GM21576 (cell line): ENCODE data around the gene ZNF135.

Experiments used
- ATAC-seq: cut with Tn5 transposase; IDR thresholded peaks from one replicate; pipeline ENCODE4 v1.9.1; 2021; ENCODE audit warnings: mild to moderate bottlenecking, moderate library complexity; ENCODE audit not compliant: unreplicated experiment

ZNF135 gene

DNA sequence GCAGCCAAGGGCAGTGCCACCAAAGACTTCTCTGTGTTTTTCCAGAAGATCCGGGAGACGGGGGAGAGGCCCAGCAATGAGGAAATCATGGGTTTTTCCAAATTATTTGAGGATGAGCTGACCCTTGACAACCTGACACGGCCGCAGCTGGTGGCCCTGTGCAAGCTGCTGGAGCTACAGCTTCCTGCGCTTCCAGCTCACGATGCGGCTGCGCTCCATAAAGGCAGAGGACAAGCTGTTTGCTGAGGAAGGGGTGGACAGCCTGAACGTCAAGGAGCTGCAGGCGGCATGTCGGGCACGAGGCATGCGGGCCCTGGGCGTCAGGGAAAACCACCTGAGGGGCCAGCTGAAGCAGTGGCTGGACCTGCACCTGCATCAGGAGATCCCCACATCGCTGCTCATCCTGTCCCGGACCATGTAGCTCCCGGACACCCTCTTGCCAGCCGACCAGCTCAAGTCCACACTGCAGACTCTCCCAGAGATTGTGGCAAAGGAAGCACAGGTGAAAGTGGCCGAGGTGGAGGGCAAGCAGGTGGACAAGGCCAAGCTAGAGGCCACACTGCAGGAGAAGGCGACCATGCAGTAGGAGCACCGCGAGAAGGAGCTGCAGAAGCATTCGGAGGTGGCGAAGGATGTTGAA, 13.6 kb upstream of the ZNF135 start:
- ATAC-seq = no peak

DNA sequence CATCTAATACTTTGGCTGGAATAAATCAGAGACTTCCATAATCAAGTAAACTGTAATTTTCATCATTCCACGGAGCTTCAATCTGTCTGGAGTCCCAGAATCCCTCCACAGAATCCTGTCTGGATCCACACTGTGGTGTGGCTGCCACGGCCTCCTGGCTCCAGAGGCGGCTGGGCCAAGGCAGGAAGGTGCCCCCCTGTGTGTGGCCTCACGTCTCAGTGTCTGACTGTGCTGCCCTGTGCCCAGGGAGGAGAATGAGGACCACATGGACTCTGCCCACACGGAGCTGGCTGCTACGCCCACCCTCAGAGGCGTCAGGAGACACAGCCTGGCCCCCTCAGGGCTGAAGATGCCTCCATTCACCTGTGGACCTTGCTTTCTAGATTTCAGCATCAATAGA, 12.2 kb upstream of the ZNF135 start:
- ATAC-seq = no peak

GRCh38 chr19:58047672-58048071, 11.4 kb upstream of the ZNF135 start:
- ATAC-seq = no peak

DNA sequence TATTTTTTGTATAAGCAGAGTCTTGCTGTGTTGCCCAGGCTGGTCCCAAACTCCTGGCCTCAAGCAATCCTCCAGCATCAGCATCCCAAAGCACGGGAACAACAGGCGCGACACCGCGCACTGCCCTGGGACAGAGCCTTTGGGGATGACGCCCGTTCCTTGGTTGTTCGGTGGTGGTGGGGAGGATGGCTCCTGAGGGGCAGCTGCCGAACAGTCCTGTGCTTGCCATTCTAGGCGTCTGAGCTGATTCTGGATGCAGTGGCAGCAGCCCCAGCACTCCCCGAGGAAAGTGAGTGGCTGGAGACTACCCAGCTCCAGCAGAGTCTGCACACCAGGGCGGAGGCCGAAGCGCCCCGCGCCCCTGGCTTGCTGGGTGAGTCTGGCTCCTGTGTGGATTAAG, 6.8 kb upstream of the ZNF135 start:
- ATAC-seq = no peak

- no peak for ATAC-seq
These were observed 5.5 kb upstream of the ZNF135 start for GRCh38 chr19:58053480-58054156.

- ATAC-seq = no peak
These were observed 3.9 kb upstream of the ZNF135 start for GRCh38 chr19:58054901-58055874.

DNA sequence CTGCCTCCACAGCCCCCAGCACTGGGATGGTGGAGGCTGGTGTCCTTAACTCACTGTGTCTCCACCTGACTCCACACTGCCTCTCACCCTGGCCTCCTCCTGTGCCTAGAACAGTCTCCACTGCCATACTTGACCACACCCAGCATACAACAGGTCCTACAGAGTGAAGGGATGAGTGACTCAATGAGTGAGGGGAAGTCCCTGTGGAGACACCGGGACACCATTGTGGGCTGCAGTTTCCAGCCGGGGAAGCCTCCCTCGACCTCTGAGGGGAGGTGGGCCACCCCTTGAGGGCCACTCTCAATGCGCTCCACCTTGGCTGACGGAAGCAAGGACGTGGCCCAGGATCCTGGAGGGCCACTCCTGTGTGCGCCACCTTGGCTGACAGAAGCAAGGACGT, 2.8 kb upstream of the ZNF135 start:
- no peak for ATAC-seq

DNA sequence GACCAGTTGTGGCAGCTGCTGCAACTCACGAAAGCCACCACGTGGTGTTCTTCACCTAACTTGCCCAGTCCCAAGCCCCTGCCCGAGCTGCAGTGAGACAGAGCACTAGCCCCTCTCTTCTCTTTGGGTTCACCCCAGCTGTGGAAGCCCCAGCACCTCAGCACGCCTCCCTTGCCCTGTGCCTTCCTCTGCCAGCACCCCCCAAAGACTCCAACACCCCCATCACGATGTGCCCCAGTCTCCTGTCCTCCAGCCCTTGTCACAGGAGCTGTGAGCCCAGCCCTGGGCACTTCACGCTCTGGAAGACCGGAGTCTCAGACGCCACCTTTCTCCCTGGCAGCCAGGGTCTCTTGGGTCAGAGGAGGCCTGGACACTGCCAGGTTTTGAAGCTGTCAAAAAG, 2.2 kb upstream of the ZNF135 start:
- ATAC-seq = no peak

DNA sequence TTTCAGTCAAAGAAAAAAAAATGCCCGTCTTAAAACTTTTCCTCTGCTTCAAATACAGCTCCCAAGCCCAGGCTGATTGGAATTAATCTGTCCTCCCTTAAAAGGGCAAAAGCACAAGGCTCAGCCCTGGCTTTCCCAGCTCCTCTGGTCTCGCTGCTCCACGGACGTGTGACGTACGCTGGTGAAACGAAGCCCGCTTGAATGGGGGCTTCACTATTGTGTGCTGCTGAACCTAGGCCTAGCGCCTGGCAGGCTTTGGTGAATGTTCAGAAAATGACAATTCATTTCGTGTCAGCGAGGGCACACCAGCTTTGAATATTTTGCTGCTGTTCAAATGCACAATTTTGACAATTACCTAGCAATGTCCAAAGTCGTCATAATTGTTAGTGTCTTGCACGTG, 615 bp upstream of the ZNF135 start:
- no peak for ATAC-seq

GRCh38 chr19:58059671-58060078, 593 bp downstream of the ZNF135 start:
- ATAC-seq = no peak

DNA sequence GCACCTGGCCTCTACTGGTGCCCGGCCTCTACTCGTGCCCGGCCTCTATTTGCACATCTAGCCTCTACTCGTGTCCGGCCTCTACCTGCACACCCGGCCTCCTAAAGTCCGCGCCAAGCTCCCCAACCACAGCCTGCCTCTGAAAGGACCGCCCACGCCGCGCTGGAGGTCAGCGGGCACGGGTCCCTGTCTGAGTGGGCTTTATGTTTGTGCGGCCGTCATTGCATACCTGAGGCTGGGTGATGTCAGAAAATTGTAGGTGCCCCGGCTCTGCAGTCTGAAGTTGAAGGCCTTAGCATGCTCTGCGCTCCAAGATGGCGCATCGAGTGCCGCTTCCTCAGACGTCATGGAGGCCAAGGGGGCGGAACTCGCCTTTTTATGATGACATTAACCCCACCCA, 1.1 kb downstream of the ZNF135 start:
- ATAC-seq = no peak

DNA sequence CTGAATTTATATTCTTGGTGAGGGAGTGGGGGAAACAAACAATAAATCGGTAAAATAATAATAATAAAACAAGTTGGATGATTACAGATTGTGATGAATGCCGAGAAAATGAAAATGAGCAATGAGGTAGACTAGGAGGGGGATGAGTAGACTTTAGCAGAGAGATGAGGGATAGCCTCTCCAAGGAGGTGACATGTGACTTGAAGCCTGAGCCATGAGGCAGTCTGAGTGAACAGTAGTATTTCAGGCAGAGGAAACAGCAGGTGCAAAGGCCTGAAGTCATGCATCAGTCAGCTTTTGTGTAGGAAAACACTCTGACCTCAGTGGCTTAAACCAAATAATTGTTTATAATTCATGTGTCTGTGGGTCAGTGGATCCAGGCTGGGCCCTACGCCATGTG, 4.6 kb downstream of the ZNF135 start:
- no peak for ATAC-seq

DNA sequence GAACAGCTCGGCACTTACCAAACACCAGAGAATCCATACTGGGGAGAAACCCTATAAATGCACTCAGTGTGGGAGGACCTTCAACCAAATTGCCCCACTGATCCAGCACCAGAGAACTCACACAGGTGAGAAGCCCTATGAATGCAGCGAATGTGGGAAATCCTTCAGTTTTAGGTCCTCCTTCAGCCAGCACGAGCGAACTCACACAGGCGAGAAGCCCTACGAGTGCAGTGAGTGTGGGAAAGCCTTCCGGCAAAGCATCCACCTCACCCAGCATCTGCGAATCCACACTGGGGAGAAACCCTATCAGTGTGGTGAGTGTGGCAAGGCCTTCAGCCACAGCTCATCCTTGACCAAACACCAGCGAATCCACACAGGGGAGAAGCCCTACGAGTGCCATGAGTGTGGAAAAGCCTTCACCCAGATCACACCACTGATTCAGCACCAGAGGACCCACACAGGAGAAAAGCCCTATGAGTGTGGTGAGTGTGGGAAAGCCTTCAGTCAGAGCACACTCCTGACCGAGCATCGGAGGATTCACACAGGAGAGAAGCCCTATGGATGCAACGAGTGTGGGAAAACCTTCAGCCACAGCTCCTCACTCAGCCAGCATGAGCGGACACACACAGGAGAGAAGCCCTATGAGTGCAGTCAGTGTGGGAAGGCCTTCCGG, 8.3 kb downstream of the ZNF135 start:
- no peak for ATAC-seq

DNA sequence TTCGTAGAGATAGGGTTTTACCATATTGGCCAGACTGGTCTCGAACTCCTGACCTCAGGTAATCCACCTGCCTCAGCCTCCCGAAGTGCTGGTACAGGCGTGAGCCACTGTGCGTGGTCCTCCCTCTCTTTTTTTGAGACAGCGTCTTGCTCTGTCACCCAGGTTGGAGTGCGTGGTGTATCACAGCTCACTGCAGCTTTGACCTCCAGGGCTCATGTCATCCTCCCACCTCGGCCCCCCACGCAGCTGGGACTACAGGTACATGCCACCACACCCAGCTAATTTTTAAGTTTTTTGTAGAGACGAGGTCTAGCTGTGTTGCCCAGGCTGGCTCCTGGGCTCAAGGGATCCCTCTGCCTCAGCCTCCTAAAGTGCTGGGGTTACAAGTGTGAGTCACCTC, 20.7 kb downstream of the ZNF135 start:
- ATAC-seq = no peak

DNA sequence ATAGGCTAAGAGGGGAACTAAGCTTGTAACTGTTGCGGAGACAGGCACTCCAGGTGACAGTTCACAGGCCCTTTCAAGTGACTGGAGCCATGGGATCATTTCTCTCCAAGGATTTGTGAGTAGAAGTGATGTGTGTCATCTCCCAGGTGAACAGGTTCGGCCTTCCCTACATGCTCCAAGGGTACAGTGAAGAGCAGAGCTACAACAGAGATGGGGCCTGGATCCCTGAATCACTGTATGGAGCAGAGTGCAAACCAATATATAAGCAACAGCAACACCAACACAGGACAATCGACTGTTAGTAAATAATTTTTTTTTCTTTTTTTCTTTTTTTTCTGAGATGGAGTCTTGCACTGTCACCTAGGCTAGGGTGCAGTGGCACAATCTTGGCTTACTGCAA, 23.9 kb downstream of the ZNF135 start:
- no peak for ATAC-seq

DNA sequence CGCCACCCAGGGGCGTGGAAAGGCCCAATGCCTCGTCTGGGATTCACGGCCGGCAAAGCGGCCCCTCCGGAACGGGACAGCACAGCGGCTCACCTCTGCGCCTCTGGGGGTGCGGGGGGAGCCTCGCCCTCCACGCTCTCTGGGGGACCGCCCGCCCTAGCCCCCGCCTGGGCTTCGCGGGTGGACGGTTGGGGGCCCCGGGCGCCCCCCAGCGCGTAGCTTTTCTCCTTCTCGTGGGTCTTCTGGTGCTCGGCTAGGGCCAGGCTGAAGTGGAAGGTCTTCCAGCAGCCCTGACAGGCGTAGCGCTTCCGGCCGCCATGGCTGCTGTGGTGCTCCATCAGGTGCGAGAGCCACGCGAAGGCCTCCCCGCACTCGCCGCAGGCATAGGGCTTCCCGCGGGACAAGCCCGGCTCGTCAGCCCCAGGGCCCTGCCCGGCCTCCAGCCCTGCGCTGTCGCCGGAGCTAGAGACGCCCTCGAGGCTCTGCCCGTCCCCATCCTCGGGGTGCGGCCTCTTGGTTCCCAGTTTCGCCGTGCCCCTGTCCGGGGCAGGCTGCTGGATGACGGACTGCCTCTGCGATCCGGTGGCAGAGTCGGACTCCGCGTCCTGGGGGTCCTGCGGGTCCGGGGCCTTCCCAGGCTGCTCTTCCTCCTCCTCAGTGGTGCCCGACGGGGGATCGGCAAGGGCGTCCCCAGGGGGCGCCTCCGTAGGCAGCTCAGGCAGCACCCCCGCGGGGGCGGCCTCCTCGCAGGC, 25.7 kb downstream of the ZNF135 start:
- no peak for ATAC-seq

- no peak for ATAC-seq
These were observed 26.3 kb downstream of the ZNF135 start for GRCh38 chr19:58085348-58085875.

DNA sequence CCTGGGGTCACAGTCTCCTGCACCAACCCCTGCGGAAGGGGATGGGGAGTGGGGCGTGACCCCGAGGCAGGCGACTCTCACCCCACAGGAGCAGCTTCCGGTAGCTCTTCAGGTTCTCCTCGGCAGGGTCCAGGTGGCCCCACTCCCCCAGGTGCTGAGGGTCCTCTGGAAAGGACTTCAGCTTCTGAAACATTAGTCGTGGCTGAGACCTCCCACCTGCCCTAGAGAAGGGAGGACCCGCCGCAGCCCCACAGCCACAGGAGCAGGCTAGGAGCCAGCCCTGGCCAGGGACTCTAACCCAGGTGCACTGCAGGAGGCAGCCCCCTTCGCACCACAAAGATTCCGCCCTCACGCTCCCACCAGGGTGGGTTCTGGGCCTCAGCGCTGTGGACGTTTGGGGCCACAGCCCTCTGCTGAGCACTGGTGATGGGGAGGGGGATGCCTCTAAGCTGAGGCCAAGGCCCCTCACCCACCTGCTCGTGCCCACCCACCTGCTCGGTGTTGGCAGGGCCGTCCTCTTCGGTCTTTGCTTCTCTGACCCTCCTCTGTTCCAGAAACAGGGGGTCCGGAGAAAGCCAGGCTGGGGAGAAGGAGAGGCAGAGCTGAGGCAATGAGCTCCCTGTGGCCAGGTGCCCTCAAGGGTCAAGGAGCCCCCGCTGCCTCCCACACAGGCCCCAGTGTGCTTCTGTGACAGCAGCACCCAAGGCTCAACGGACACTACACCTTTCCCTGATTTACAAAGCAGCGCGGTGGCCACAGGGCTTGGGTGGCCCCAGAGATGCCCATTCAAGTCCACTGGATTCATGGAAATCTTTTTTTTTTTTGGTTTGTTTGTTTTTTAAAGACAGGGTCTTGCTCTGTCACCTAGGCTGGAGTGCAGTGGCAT, 28.0 kb downstream of the ZNF135 start:
- ATAC-seq = no peak

GRCh38 chr19:58088521-58089052, 29.5 kb downstream of the ZNF135 start:
- no peak for ATAC-seq
